Measurements from ENCODE around the gene STRA8.

The STRA8 gene

GRCh38 chr7:135201350-135201749 is 32.3 kb upstream of the STRA8 start:
- in situ Hi-C loops (cut with HindIII; ENCODE audit: low sequenced_read_pairs) = no loop called here
- H3K4me3 ChIP-seq (ENCODE audit: low read depth, low read length) = no peak overlapping the region
- no peak for TF ChIP-seq CTCF (IDR thresholded peaks at IDR 0.05; ENCODE audit: low read depth, low read length)
- no peak for DNase-seq (ENCODE audit: low read depth, low spot score)

- H3K4me3 ChIP-seq (ENCODE audit: low read depth, low read length) = no peak overlapping the region
- in situ Hi-C loops (cut with HindIII; ENCODE audit: low sequenced_read_pairs) = no loop called here
- peak; percentile 91 for DNase-seq (ENCODE audit: low read depth, low spot score)
- TF ChIP-seq CTCF (IDR thresholded peaks at IDR 0.05; ENCODE audit: low read depth, low read length) = no peak
These were observed 29.3 kb upstream of the STRA8 start for GRCh38 chr7:135204341-135204749.

- in situ Hi-C loops (cut with HindIII; ENCODE audit: low sequenced_read_pairs) = no loop called here
- peak; percentile 17 for DNase-seq (ENCODE audit: low read depth, low spot score)
- H3K4me3 ChIP-seq (ENCODE audit: low read depth, low read length) = no peak overlapping the region
- TF ChIP-seq CTCF (IDR thresholded peaks at IDR 0.05; ENCODE audit: low read depth, low read length) = no peak
These were observed 28.8 kb upstream of the STRA8 start for GRCh38 chr7:135204876-135205275.

GRCh38 chr7:135205850-135206249 is 27.8 kb upstream of the STRA8 start:
- no peak for TF ChIP-seq CTCF (IDR thresholded peaks at IDR 0.05; ENCODE audit: low read depth, low read length)
- H3K4me3 ChIP-seq (ENCODE audit: low read depth, low read length) = no peak overlapping the region
- in situ Hi-C loops (cut with HindIII; ENCODE audit: low sequenced_read_pairs) = no loop called here
- DNase-seq (ENCODE audit: low read depth, low spot score) = no peak

- no peak for TF ChIP-seq CTCF (IDR thresholded peaks at IDR 0.05; ENCODE audit: low read depth, low read length)
- H3K4me3 ChIP-seq (ENCODE audit: low read depth, low read length) = no peak overlapping the region
- in situ Hi-C loops (cut with HindIII; ENCODE audit: low sequenced_read_pairs) = no loop called here
- DNase-seq (ENCODE audit: low read depth, low spot score) = no peak
These were observed 26.7 kb upstream of the STRA8 start for GRCh38 chr7:135206941-135207391.

- in situ Hi-C loops (cut with HindIII; ENCODE audit: low sequenced_read_pairs) = no loop called here
- H3K4me3 ChIP-seq (ENCODE audit: low read depth, low read length) = no peak overlapping the region
- TF ChIP-seq CTCF (IDR thresholded peaks at IDR 0.05; ENCODE audit: low read depth, low read length) = no peak
- no peak for DNase-seq (ENCODE audit: low read depth, low spot score)
These were observed 26.1 kb upstream of the STRA8 start for GRCh38 chr7:135207406-135208101.

All from astrocyte of the spinal cord (primary cell).